Measurements from ENCODE around the gene SPRR1B.
"Not testable (repeated sequence)": the region's sequence is repeated elsewhere in the genome, so short reads cannot be mapped to it uniquely, and the experiment has no call there.

DNA sequence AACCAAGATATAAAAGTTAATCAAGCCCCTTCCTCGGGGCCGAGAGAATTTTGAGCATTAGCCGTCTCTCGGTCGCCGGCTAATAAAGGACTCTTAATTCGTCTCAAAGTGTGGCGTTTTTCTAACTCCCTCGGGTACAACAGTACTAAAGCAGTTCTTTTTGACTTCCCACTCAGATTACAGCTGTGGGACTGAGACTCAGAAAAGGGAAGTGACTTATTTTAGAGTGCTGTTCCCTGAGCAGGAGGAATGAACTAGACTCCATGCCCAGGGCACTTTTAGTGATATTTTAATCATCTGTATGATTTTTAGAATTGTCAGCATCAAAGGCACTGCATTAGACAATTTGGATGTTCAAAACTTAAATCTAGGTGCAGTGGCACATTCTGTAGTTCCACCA is 8.7 kb upstream of the SPRR1B start:
- TF ChIP-seq, protein P1, sequence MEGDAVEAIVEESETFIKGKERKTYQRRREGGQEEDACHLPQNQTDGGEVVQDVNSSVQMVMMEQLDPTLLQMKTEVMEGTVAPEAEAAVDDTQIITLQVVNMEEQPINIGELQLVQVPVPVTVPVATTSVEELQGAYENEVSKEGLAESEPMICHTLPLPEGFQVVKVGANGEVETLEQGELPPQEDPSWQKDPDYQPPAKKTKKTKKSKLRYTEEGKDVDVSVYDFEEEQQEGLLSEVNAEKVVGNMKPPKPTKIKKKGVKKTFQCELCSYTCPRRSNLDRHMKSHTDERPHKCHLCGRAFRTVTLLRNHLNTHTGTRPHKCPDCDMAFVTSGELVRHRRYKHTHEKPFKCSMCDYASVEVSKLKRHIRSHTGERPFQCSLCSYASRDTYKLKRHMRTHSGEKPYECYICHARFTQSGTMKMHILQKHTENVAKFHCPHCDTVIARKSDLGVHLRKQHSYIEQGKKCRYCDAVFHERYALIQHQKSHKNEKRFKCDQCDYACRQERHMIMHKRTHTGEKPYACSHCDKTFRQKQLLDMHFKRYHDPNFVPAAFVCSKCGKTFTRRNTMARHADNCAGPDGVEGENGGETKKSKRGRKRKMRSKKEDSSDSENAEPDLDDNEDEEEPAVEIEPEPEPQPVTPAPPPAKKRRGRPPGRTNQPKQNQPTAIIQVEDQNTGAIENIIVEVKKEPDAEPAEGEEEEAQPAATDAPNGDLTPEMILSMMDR (IDR thresholded peaks at IDR 0.05) = not testable (repeated sequence)
- TF ChIP-seq EZH2 (IDR thresholded peaks at IDR 0.05; ENCODE audit: borderline replicate concordance, insufficient read depth, low read depth, low read length, poor library complexity, severe bottlenecking) = not testable (repeated sequence)

All from B cell (primary cell).